Neuronal stem cell (in vitro differentiated cells): ENCODE data around the gene FBXL12.
A peak's percentile ranks its signal among the peaks of the same experiment; 100 is the strongest.

Source experiments
- DNase-seq: peaks from one replicate; pipeline ENCODE4 v3.0.0-alpha.2; 2013; ENCODE audit warnings: low spot score
- H2AFZ ChIP-seq: one replicate; pipeline ENCODE4 v1.6.1; 2013; ENCODE audit warnings: mild to moderate bottlenecking, low read length, inconsistent platforms
- H2AK5ac ChIP-seq: 2 replicates; pipeline ENCODE4 v1.6.1; 2013; ENCODE audit warnings: low read depth, mild to moderate bottlenecking, inconsistent platforms, low read length, moderate library complexity, mixed read lengths
- H2BK120ac ChIP-seq: 2 replicates; pipeline ENCODE4 v1.6.1; 2013; ENCODE audit warnings: low read depth, mild to moderate bottlenecking, inconsistent platforms, low read length, moderate library complexity, mixed read lengths
- H2BK12ac ChIP-seq: one replicate; pipeline ENCODE4 v1.6.1; 2013; ENCODE audit warnings: low read length, inconsistent platforms
- H2BK15ac ChIP-seq: 2 replicates; pipeline ENCODE4 v1.6.1; 2013; ENCODE audit warnings: mild to moderate bottlenecking, low read length, inconsistent platforms, mixed read lengths
- H2BK5ac ChIP-seq: one replicate; pipeline ENCODE4 v1.6.1; 2013; ENCODE audit warnings: inconsistent platforms, mild to moderate bottlenecking, low read length, moderate library complexity
- H3K14ac ChIP-seq: one replicate; pipeline ENCODE4 v1.6.1; 2013; ENCODE audit warnings: low read length, inconsistent platforms
- H3K18ac ChIP-seq: 2 replicates; pipeline ENCODE4 v1.6.1; 2013; ENCODE audit warnings: low read length, inconsistent platforms
- H3K23ac ChIP-seq: 2 replicates; pipeline ENCODE4 v1.6.1; 2013; ENCODE audit warnings: low read depth, mild to moderate bottlenecking, mixed read lengths, low read length, inconsistent platforms; ENCODE audit not compliant: poor library complexity
- H3K27ac ChIP-seq: replicated peaks from 3 replicates; pipeline ENCODE4 v1.5.1; 2013; ENCODE audit warnings: low read length, inconsistent platforms
- H3K27me3 ChIP-seq, 3 experiments: 2 replicates each; pipeline ENCODE4 v1.6.1; 2013; ENCODE audit warnings: low read length in 3 of 3, mild to moderate bottlenecking in 2 of 3, inconsistent platforms in 1 of 3, low read depth in 1 of 3, mixed read lengths in 1 of 3, moderate library complexity in 1 of 3; ENCODE audit not compliant: control insufficient read depth in 3 of 3, insufficient read depth in 3 of 3
- H3K36me3 ChIP-seq, 2 donors: replicated peaks in 1 of 2; 2 replicates each; pipeline ENCODE4 v1.6.1; 2013; ENCODE audit warnings: low read length in 2 of 2; ENCODE audit not compliant: control insufficient read depth in 2 of 2, insufficient read depth in 2 of 2
- H3K4ac ChIP-seq: 2 replicates; pipeline ENCODE4 v1.6.1; 2013; ENCODE audit warnings: inconsistent platforms, mild to moderate bottlenecking, low read length, moderate library complexity
- H3K4me1 ChIP-seq, 2 donors: 1 replicate in 1 of 2; 2 replicates in 1 of 2; pipeline ENCODE4 v1.6.1; 2013; ENCODE audit warnings: low read length in 2 of 2, low read depth in 1 of 2; ENCODE audit not compliant: control insufficient read depth in 2 of 2, insufficient read depth in 1 of 2
- H3K4me2 ChIP-seq: one replicate; pipeline ENCODE4 v1.6.1; 2013; ENCODE audit warnings: mild to moderate bottlenecking, low read length, inconsistent platforms; ENCODE audit not compliant: insufficient read depth, poor library complexity, severe bottlenecking
- H3K4me3 ChIP-seq, 2 donors: 2 replicates each; pipeline ENCODE4 v1.5.1; 2013; ENCODE audit warnings: low read length in 2 of 2, mild to moderate bottlenecking in 2 of 2, inconsistent platforms in 1 of 2, moderate library complexity in 1 of 2
- H3K79me1 ChIP-seq: one replicate; pipeline ENCODE4 v1.6.1; 2013; ENCODE audit warnings: low read depth, mild to moderate bottlenecking, inconsistent platforms, low read length, moderate library complexity
- H3K9ac ChIP-seq: one replicate; pipeline ENCODE4 v1.6.1; 2013; ENCODE audit warnings: mild to moderate bottlenecking, low read depth, low read length, inconsistent platforms; ENCODE audit not compliant: poor library complexity
- H3K9me3 ChIP-seq, 2 donors: replicated peaks in 1 of 2; 2 replicates each; pipeline versions ENCODE3 to v1.6.1; 2013; ENCODE audit warnings: low read length in 2 of 2, mild to moderate bottlenecking in 2 of 2, inconsistent platforms in 1 of 2, low read depth in 1 of 2, mixed read lengths in 1 of 2, moderate library complexity in 1 of 2; ENCODE audit not compliant: control insufficient read depth in 2 of 2, insufficient read depth in 1 of 2
- H4K8ac ChIP-seq: one replicate; pipeline ENCODE4 v1.6.1; 2013; ENCODE audit warnings: low read depth, mild to moderate bottlenecking, inconsistent platforms, low read length, moderate library complexity
- H4K91ac ChIP-seq: one replicate; pipeline ENCODE4 v1.6.1; 2013; ENCODE audit warnings: low read length, low read depth, mild to moderate bottlenecking, inconsistent platforms; ENCODE audit not compliant: poor library complexity
- WGBS, 2 donors: extraction: QIAGEN DNeasy Blood & Tissue Kit; methylation state at CpG; one replicate each; pipeline ENCODE4 v1.1.7; 2013; ENCODE audit warnings: missing lambda C conversion rate in 2 of 2, mixed read lengths in 1 of 2; ENCODE audit not compliant: insufficient read length in 2 of 2, insufficient replicate concordance in 1 of 2; ENCODE audit errors: extremely low coverage in 2 of 2; 5-methylcytosine and 5-hydroxymethylcytosine counted together

FBXL12 gene

GRCh38 chr19:9836021-9836420 lies 17.1 kb upstream of the FBXL12 start:
- H3K4ac ChIP-seq, result no peak overlapping the region
- no peaks in the 10 kb centered on the region for H3K9me3 ChIP-seq
- H4K8ac ChIP-seq, result no peak overlapping the region
- H3K36me3 ChIP-seq, result peaks cover 16 to 47% of the 10 kb centered on the region in 2 donors
- H2BK120ac ChIP-seq, result no peak overlapping the region
- no CpG with 5 or more reads among the region's 5 CpGs for WGBS, 2 donors
- H2BK15ac ChIP-seq, result no peak overlapping the region
- H3K9ac ChIP-seq, result no peak overlapping the region
- H3K4me1 ChIP-seq, result peaks cover 4 to 5% of the 10 kb centered on the region in 2 donors
- H3K79me1 ChIP-seq, result peaks cover 14% of the 10 kb centered on the region
- H2BK12ac ChIP-seq, result no peak overlapping the region
- no peak overlapping the region for H3K23ac ChIP-seq
- peak overlapping the region; percentile 89 to 92 for H3K4me3 ChIP-seq
- no peak overlapping the region for H3K14ac ChIP-seq
- no peak overlapping the region for H2AK5ac ChIP-seq
- no peak overlapping the region for H2BK5ac ChIP-seq
- no peaks in the 10 kb centered on the region for H3K27me3 ChIP-seq
- H3K4me2 ChIP-seq, result peak overlapping the region; percentile 89
- no peak for DNase-seq
- H3K18ac ChIP-seq, result no peak overlapping the region
- no peak overlapping the region for H2AFZ ChIP-seq
- no peak overlapping the region for H3K27ac ChIP-seq
- H4K91ac ChIP-seq, result no peak overlapping the region

DNA sequence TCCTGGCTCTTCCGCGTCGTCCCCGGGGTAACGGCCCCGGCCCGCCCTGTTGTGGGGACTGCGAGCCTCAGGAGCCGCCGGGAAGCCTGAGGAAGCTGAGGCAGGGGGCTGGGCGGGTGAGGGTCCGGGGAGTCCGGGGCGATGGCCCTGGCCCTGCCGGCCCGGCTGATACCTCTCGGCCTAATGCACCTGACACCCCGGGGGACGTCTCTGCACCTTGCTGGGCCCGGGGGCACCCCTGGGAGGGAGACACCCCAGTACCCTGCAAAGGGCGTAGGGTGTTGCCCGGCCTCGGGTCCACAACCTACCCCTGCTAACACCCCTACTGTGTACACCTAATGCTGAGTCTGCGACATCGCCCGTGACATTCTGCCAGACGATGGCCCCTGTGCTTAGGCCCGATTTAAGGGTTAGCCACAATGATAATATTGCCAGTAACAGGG lies 16.6 kb upstream of the FBXL12 start:
- Histone ChIP-seq H3K79me1 (peaks cover 14% of the 10 kb centered on the region), H2BK12ac (no peak overlapping the region), H3K9me3 (no peaks in the 10 kb centered on the region), H3K4me1 (peaks cover 4 to 5% of the 10 kb centered on the region in 2 donors), H3K4me3 (peak overlapping the region; percentile 89 to 92), H2AK5ac (peak overlapping the region; percentile 98), H3K18ac (peak overlapping the region; percentile 94), H3K4ac (no peak overlapping the region), H3K23ac (peak overlapping the region; percentile 90), H2BK5ac (peak overlapping the region; percentile 75), H3K14ac (no peak overlapping the region), H3K36me3 (peaks cover 13 to 45% of the 10 kb centered on the region in 2 donors), H2AFZ (peak overlapping the region; percentile 84), H3K27me3 (no peaks in the 10 kb centered on the region), H3K27ac (no peak overlapping the region), H3K4me2 (peak overlapping the region; percentile 89), H4K8ac (no peak overlapping the region), H3K9ac (peak overlapping the region; percentile 85), H4K91ac (no peak overlapping the region), H2BK120ac (no peak overlapping the region), H2BK15ac (peak overlapping the region; percentile 89)
- no CpG with 5 or more reads among the region's 28 CpGs for WGBS, 2 donors
- no peak for DNase-seq

DNA sequence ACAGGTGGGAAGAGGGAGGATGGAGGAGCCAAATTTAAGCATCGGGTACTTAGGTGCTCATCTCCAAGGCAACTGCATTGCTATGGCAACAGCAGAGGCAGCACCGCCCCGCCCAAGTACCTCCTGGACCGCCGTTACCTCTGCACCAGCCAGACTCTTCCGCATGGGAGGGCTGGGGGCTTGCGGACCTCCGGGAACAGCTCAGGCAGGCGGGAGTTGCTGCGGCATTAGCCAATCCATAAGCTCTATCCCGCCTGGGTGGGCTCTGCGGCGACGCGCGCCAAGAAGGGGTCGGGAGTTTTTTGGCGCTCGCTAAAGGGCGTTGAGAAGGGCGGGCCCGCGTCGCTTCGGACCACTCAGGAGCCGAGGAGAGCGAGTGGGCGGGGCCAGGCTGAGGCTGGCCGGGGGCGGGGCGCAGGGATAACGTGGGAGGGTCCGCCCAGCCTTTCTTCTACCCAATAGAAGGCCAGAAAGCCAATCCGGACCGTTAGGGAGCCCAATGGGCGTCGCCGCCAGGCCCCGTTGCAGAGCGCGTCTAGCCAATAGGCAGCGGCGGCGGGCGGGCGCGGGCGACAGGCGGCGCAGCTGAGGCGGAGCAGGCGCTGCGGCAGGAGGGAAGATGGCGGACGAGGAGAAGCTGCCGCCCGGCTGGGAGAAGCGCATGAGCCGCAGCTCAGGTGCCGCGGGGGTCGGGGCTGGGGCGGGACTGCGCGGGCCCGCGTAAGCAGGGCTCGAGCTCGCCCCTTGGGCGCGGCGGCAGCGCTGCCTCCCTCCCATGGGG lies 16.0 kb upstream of the FBXL12 start, which contains the start of gene PIN1:
Gene PIN1 (plus strand): TSS at position 593 of the 781 bp plus-strand sequence. CDS start 27 bp downstream, at position 620.
- peaks cover 4 to 5% of the 10 kb centered on the region in 2 donors for H3K4me1 ChIP-seq
- no peak within 1 kb of the TSS for H4K8ac ChIP-seq
- peak within 1 kb of the TSS; percentile 89 for H2BK15ac ChIP-seq
- peaks cover 14% of the 10 kb centered on the region for H3K79me1 ChIP-seq
- no peak within 1 kb of the TSS for H2BK12ac ChIP-seq
- H2AFZ ChIP-seq, result peak within 1 kb of the TSS; percentile 84
- H3K4me3 ChIP-seq, result peak within 1 kb of the TSS; percentile 89 to 92
- peaks cover 11 to 45% of the 10 kb centered on the region in 2 donors for H3K36me3 ChIP-seq
- H3K4ac ChIP-seq, result no peak within 1 kb of the TSS
- WGBS, 2 donors, result no CpG with 5 or more reads among the region's 73 CpGs
- H2BK5ac ChIP-seq, result peak within 1 kb of the TSS; percentile 75
- H2BK120ac ChIP-seq, result no peak within 1 kb of the TSS
- H3K18ac ChIP-seq, result peak within 1 kb of the TSS; percentile 94
- peak within 1 kb of the TSS; percentile 90 for H3K23ac ChIP-seq
- no peaks in the 10 kb centered on the region for H3K9me3 ChIP-seq
- peak within 1 kb of the TSS; percentile 98 for H2AK5ac ChIP-seq
- peak within 1 kb of the TSS; percentile 19 for H3K27ac ChIP-seq
- peak within 1 kb of the TSS; percentile 89 for H3K4me2 ChIP-seq
- peak within 1 kb of the TSS; percentile 85 for H3K9ac ChIP-seq
- no peak within 1 kb of the TSS for H3K14ac ChIP-seq
- no peak within 1 kb of the TSS for H4K91ac ChIP-seq
- H3K27me3 ChIP-seq, result no peaks in the 10 kb centered on the region
- DNase-seq, result peak; percentile 100

DNA sequence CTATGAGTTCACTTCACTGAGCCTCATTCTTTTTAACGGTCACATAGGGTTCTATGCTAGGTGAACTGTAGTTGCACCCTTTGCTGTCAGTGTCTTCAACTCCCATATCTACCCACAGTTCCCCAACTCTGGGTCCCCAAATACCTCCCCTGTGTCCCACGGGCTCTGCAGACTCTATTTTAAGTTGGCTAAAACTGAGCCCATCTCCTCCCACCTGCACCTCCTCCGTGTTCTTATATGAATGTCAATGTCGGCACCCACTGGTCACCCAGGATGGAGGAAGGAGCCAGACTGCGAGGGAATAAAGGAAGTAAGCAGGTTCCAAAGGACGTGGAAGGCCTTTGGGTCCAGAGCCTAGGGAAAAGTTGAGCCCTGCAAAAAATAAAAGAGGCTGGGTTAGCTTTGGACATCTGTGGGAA lies 15.4 kb upstream of the FBXL12 start:
- peaks cover 11 to 44% of the 10 kb centered on the region in 2 donors for H3K36me3 ChIP-seq
- H3K4me1 ChIP-seq, result peaks cover 4 to 5% of the 10 kb centered on the region in 2 donors
- H2BK120ac ChIP-seq, result no peak overlapping the region
- H3K27me3 ChIP-seq, result no peaks in the 10 kb centered on the region
- no peak overlapping the region for H2BK15ac ChIP-seq
- no peak overlapping the region for H2AK5ac ChIP-seq
- H3K4ac ChIP-seq, result no peak overlapping the region
- H3K4me3 ChIP-seq, result peak overlapping the region; percentile 54 to 72
- no peak overlapping the region for H4K8ac ChIP-seq
- peak overlapping the region; percentile 49 for H3K4me2 ChIP-seq
- H3K18ac ChIP-seq, result no peak overlapping the region
- H3K9ac ChIP-seq, result no peak overlapping the region
- DNase-seq, result no peak
- no peak overlapping the region for H3K14ac ChIP-seq
- H3K79me1 ChIP-seq, result peaks cover 12% of the 10 kb centered on the region
- no peak overlapping the region for H2BK5ac ChIP-seq
- peak overlapping the region; percentile 19 for H3K27ac ChIP-seq
- no peaks in the 10 kb centered on the region for H3K9me3 ChIP-seq
- no peak overlapping the region for H3K23ac ChIP-seq
- H2AFZ ChIP-seq, result peak overlapping the region; percentile 82
- no CpG with 5 or more reads among the region's 6 CpGs for WGBS, 2 donors
- H2BK12ac ChIP-seq, result no peak overlapping the region
- H4K91ac ChIP-seq, result no peak overlapping the region
